22Rv1 (cell line): Measurements from ENCODE around the gene DCDC2.
"Not testable (repeated sequence)": the region's sequence is repeated elsewhere in the genome, so short reads cannot be mapped to it uniquely, and the experiment has no call there.

Experiments used
- H3K27ac ChIP-seq: fragments of 450-650 bp; 2 replicates; pipeline ENCODE4 v1.5.1; 2017
- CTCF ChIP-seq: fragments of 450-650 bp; IDR thresholded peaks from 2 replicates; pipeline ENCODE4 v1.5.1; 2017; ENCODE audit warnings: mild to moderate bottlenecking
- ZFX ChIP-seq: fragments of 450-650 bp; IDR thresholded peaks from 2 replicates; pipeline ENCODE4 v1.6.1; 2017; ENCODE audit warnings: antibody characterized with exemption, borderline replicate concordance

The DCDC2 gene

GRCh38 chr6:24374612-24375011, 16.8 kb upstream of the DCDC2 start:
- TF ChIP-seq ZFX (no peak), CTCF (no peak)
- H3K27ac ChIP-seq = no peak overlapping the region

GRCh38 chr6:24365103-24365633, 7.3 kb upstream of the DCDC2 start:
- H3K27ac ChIP-seq = not testable (repeated sequence)

- not testable (repeated sequence) for H3K27ac ChIP-seq
These were observed 4.5 kb upstream of the DCDC2 start for GRCh38 chr6:24362363-24362762.

GRCh38 chr6:24359640-24360454, 2.0 kb upstream of the DCDC2 start:
- peak; percentile 90 for TF ChIP-seq CTCF
- no peak for TF ChIP-seq ZFX
- H3K27ac ChIP-seq = peak overlapping the region; percentile 72

GRCh38 chr6:24358219-24358821, 461 bp upstream of the DCDC2 start:
- H3K27ac ChIP-seq = peak overlapping the region; percentile 68
- TF ChIP-seq CTCF (no peak), ZFX (no peak)

- no peak overlapping the region for H3K27ac ChIP-seq
- TF ChIP-seq ZFX (no peak), CTCF (no peak)
These were observed 1.4 kb downstream of the DCDC2 start for GRCh38 chr6:24356310-24356973.

- TF ChIP-seq ZFX = no peak
- TF ChIP-seq CTCF = no peak
- H3K27ac ChIP-seq = no peak overlapping the region
These were observed 2.5 kb downstream of the DCDC2 start for GRCh38 chr6:24355393-24355792.

- no peak overlapping the region for H3K27ac ChIP-seq
- TF ChIP-seq ZFX = no peak
These were observed 4.0 kb downstream of the DCDC2 start for GRCh38 chr6:24353861-24354260.
